Choroid plexus epithelial cell (primary cell): ENCODE data around the gene PGBD5.

Source experiments
- DNase-seq: peaks from one replicate; pipeline ENCODE4 v3.0.0-alpha.2; 2010; ENCODE audit warnings: low read depth
- H3K4me3 ChIP-seq: 2 replicates; pipeline ENCODE4 v1.5.1; 2011; ENCODE audit warnings: low read depth, mild to moderate bottlenecking, control low read depth, low read length, moderate library complexity
- TF ChIP-seq, protein P1 (sequence below): conservative IDR thresholded peaks from 2 replicates; pipeline ENCODE4 v1.5.1; 2011; ENCODE audit warnings: low read depth, mild to moderate bottlenecking, control low read depth, inconsistent platforms, low read length, moderate library complexity

Gene PGBD5

DNA sequence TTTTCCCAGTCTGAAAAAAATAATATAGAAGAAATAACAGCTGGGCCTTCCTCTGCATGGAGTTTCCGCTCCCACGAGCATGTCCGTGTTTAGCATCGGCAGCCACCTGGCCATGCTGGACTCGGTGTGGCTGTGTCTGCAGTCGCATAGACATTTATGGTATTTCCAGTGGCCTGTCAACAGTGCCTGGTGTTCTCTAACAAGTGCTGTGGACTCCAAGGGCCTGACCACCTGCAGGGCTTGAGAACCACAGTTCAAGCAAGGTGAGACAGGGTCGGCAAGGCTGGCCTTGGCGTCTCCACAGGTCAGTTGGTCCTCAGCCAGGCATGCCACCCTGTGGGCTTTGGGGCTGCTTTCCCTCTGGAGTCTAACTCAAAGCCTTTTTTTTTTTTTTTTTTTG lies 124.8 kb downstream of the PGBD5 start:
- TF ChIP-seq, protein P1, sequence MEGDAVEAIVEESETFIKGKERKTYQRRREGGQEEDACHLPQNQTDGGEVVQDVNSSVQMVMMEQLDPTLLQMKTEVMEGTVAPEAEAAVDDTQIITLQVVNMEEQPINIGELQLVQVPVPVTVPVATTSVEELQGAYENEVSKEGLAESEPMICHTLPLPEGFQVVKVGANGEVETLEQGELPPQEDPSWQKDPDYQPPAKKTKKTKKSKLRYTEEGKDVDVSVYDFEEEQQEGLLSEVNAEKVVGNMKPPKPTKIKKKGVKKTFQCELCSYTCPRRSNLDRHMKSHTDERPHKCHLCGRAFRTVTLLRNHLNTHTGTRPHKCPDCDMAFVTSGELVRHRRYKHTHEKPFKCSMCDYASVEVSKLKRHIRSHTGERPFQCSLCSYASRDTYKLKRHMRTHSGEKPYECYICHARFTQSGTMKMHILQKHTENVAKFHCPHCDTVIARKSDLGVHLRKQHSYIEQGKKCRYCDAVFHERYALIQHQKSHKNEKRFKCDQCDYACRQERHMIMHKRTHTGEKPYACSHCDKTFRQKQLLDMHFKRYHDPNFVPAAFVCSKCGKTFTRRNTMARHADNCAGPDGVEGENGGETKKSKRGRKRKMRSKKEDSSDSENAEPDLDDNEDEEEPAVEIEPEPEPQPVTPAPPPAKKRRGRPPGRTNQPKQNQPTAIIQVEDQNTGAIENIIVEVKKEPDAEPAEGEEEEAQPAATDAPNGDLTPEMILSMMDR, result no peak
- H3K4me3 ChIP-seq, result no peak overlapping the region
- DNase-seq, result no peak

DNA sequence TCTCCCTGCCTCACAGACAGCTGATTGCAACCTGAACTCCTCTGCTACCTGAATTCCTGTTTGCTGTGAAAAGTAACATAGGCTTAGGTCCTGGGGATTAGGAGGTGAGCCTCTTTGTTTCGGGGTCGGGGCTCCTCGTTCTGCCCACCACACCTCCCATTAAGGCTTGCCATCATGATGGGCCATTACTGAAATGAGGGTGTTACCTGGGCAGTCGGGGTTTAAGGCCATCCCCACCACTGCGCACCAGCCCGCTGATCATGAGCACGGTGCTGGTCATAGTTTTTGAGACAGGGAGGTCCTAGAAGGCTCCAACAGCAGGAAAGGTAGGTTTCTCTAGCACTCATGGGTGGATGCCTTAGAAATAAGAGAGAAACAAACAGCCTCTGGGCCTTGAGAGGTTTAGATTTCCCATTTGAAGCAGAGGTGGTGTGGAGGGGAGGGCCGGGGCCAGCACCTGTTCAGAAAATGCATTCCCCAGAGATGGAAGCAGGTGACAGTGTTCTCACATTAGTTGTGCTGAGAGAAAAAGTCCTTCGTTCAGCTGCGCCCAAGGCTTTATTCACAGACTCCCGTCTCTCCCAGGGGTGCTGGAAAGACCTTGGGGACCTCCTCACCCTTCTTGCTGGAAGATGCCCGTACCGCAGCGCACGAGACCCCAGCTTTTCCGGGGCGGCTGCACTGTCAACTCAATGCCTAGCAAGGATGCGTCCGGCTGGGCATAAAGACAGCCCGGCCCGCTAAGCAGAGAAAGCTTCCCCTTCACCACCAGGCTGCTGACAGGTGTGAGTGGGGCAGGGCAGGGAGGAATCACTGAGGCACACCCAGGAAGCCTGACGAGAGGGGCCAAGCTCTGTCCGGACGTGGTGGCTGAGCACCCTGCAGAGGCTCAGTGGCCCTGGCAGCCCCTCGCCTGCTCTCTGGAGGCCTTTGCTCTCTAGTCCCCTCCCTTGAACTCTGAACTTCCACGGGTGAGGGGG lies 125.5 kb downstream of the PGBD5 start:
- H3K4me3 ChIP-seq, result no peak overlapping the region
- TF ChIP-seq, protein P1, result no peak
- DNase-seq, result no peak

DNA sequence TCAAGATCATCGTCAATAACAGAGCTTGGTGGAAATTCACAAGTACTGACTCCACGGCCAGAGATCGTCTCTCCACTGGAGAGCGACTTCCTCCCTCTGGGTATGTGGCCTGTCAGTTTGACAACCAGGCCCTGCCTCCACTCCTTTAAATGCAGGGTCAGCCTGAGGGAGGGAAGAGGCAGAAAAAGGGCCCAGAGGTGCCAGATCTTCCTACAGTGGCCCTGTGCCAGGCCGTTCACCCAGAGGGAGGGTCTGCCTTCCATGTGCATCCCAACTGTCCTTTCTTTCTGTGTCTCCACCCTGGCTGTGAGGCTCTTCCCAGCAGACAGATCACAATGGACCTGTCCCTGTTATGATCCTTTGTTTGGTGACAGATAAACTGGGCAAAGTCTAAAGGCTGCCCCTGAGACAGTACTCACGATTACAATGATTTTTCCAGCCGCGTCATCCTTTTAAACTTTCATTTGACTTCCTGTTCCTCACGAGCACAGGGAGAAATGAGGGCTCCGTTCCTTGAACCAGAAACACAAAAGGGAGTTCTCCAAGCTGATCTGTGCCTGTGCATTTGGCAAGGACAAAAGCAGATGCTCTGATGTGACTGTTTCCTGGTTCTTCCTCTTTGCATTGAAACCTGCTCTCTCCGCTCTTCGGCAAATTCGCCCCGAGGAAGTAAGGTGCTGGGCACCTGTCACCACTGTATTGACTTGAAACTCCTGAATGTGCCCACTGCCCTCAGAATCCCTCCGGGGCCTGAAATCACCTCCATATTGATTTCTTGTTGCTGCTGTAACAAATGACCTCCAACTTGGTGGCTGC lies 126.7 kb downstream of the PGBD5 start:
- DNase-seq, result no peak

DNA sequence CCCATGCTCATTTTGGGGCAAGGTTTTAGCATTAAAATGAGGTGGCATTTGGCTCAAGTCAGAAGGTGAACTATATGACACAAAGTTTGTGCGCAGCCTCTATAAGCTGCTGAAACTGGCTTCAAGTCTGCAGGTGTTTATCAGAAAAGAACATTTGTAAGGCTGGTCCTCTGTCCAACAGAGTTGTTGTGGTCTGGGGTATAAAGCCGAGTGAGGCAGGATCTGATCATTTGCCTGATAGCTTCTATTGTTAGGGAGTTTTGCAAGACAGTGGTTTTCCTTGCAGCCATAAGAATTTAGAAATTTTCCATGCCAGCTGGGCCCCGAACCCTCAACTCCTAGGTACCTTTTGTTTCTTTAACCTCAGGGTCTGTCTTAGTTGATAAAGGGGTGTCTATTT lies 130.8 kb downstream of the PGBD5 start:
- TF ChIP-seq, protein P1, result no peak

More for the DNA sequence above, 126.7 kb downstream of the PGBD5 start:
- TF ChIP-seq, protein P1, result no peak
- no peak overlapping the region for H3K4me3 ChIP-seq

DNA sequence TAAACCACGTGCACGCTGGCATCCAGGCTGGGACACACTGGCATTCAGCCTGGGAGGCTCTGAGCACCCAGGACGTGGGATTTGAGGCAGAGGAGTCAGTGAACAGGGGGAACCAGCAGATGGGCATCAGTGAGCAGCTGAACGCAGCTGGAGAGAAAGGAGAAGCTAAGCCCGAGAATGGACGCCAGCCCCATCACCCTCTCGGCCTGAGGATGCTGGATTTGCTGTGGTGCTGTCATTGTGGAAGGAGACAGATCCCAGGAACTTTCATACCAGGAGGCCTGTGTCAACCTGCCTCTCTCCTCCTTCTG lies 132.8 kb downstream of the PGBD5 start:
- TF ChIP-seq, protein P1, result no peak
- no peak overlapping the region for H3K4me3 ChIP-seq
- no peak for DNase-seq

More for the DNA sequence above, 130.8 kb downstream of the PGBD5 start:
- no peak for DNase-seq
- no peak overlapping the region for H3K4me3 ChIP-seq

DNA sequence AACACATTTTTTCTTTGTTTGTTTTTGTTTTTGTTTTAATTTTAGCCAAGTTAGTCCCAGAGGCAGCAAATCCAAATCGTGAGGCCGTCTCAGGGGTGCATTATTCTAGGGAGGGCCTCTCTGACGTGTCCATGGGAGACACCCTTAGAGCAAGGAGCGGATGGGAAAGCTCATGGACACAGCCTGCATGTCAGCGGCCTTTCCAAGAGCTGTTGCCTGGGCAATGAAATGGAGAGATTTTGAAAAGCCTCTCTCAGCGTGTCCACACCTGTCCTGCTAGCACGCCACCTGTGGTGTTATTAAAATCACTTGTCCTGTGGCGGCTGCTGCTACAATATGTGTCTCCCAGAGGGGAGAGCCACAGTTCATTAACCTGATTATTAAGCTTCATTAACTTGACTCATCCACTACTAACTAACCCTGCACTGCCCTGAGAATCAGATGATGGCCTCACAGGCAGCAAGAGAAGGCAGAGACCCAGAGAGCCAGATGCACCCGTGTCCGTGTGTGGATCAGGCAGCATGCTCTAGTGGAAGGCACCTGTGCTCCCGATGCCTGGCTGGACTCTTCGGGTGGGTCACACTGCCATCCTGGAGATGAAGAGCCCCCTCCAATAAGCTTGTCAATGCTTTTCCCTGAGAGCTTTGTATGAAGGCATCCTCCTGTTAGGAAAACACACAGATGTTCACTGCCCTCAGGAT lies 133.3 kb downstream of the PGBD5 start:
- TF ChIP-seq, protein P1, result no peak
- H3K4me3 ChIP-seq, result no peak overlapping the region
- DNase-seq, result no peak
